ENCODE results near the gene NOTO. TPM values are rescaled to one million over a fixed set of nuclear protein-coding genes. Genes with fewer than 3 reads are reported as not detected.

Gene NOTO
- total and polyA plus RNA-seq, 2 of the 8 experiments (the other 6 are each of a cell fraction or from before 2014, with no cell fraction given): 0.33 to 0.54 TPM

DNA sequence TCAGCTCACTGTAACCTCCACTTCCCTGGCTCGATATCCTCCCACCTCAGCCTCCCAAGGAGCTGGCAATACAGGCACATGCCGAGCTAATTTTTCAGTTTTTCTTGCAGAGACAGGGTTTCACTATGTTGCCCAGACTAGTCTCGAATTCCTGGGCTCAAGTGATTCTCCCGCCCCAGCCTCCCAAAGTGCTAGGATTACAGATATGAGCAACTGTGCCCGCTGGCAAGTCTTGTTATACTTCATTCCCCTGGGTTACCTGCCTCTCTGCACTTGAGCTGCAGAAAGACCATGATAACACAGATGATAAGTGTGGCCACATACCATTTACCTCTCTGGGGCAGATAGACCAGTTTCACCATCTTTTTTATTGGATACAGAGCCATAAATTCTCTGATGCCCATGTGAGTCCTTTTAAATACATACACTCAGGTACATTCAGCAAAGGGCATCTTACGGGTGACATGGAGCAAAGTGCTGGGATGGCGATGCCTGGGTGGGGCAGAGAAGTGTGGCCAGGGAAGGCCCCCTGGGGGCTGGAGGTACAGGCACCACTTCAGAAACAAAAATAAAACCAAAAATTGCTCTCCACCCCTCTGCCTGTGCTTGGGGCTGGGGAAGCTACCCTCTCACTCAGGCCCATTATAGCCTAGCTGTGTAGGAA is 52.1 kb downstream of the NOTO start:
- H4K8ac ChIP-seq (ENCODE audit: extremely low read depth, insufficient read depth, low read length): no peak overlapping the region
- H3K79me2 ChIP-seq (ENCODE audit: control insufficient read depth in 1 of 2, insufficient read depth in 2 of 2, low read length in 2 of 2): no peaks in the 10 kb centered on the region
- H2BK5ac ChIP-seq (ENCODE audit: low read depth, low read length): no peak overlapping the region
- H3K36me3 ChIP-seq (ENCODE audit: control insufficient read depth in 2 of 4, insufficient read depth in 4 of 4, low read length in 3 of 4): peaks cover 26 to 58% (median 39%) of the 10 kb centered on the region in 4 experiments
- 0 out of 7 replicates have a peak overlapping the region, but pooled peaks of 1 of the 4 experiments have one; percentile 40 for H3K9ac ChIP-seq (replicated peaks in 1 of 4; ENCODE audit: extremely low read depth in 1 of 4, low read depth in 3 of 4, low read length in 3 of 4)
- no peak overlapping the region for H3K4me3 ChIP-seq (ENCODE audit: extremely low read depth in 1 of 4, insufficient read depth in 2 of 4, low read depth in 3 of 4, low read length in 4 of 4)
- H3K9me3 ChIP-seq (ENCODE audit: insufficient read depth in 2 of 2, low read depth in 1 of 2, low read length in 1 of 2): no peaks in the 10 kb centered on the region
- H3K23me2 ChIP-seq (ENCODE audit: low read depth, low read length): no peaks in the 10 kb centered on the region
- DNase-seq (ENCODE audit: low read depth in 1 of 2, low spot score in 2 of 2) (no peak), FAIRE-seq (no peak)
- H3K14ac ChIP-seq (ENCODE audit: insufficient read length): no peak overlapping the region
- no peak overlapping the region for H4K5ac ChIP-seq (ENCODE audit: insufficient read length, low read depth, low read length)
- CTCF ChIA-PET (ENCODE audit: partially characterized antibody): interaction anchor here (0.8 to 7.0 kb wide), 5 partner anchors 9 to 168 kb away, joined by 3 to 51 read pairs (median 5); partner anchors contain the start of genes CCT7 and PRADC1
- no peak overlapping the region for H3K56ac ChIP-seq (replicated peaks; ENCODE audit: insufficient read length, low read depth, low read length)
- H4K20me1 ChIP-seq (replicated peaks in 1 of 2; ENCODE audit: control insufficient read depth in 1 of 2, insufficient read depth in 2 of 2, low read length in 2 of 2): peaks cover 15 to 22% of the 10 kb centered on the region in 2 experiments
- H4K91ac ChIP-seq (replicated peaks; ENCODE audit: insufficient read length, low read length): no peak overlapping the region
- peaks cover 0 to 7% (median 1%) of the 10 kb centered on the region in 4 experiments; a peak in 2 of 7 replicates for H3K4me1 ChIP-seq (replicated peaks in 1 of 4; ENCODE audit: control insufficient read depth in 3 of 4, insufficient read depth in 4 of 4, low read length in 3 of 4)
- H3K18ac ChIP-seq (ENCODE audit: extremely low read depth, low read length): no peak overlapping the region
- no peak overlapping the region for H2BK15ac ChIP-seq (ENCODE audit: low read length)
- H3K27me3 ChIP-seq (replicated peaks in 1 of 4; ENCODE audit: control insufficient read depth in 3 of 4, extremely low read depth in 1 of 4, insufficient read depth in 3 of 4, low read length in 3 of 4): no peaks in the 10 kb centered on the region
- no peak overlapping the region for H3K23ac ChIP-seq (ENCODE audit: insufficient read length)
- TF ChIP-seq CBX8 (IDR thresholded peaks at IDR 0.05; ENCODE audit: borderline replicate concordance, low read depth, low read length) (no peak), KDM5A (IDR thresholded peaks at IDR 0.05; ENCODE audit: low read length) (no peak), CHD1 (IDR thresholded peaks at IDR 0.05; ENCODE audit: low read depth, low read length) (no peak), HDAC6 (IDR thresholded peaks at IDR 0.05; ENCODE audit: low read depth, low read length) (no peak), POLR2A (IDR thresholded peaks at IDR 0.05; ENCODE audit: control extremely low read depth in 1 of 2, low read depth in 2 of 2, low read length in 2 of 2) (no peak; a peak in 1 of 3 replicates), BRCA1 (IDR thresholded peaks at IDR 0.05; ENCODE audit: low read depth, low read length) (no peak), EGR1 (IDR thresholded peaks at IDR 0.05; ENCODE audit: borderline replicate concordance, low read depth, low read length) (no peak)
- no peak overlapping the region for H2AK5ac ChIP-seq (ENCODE audit: low read depth, low read length)
- H3K4ac ChIP-seq (replicated peaks; ENCODE audit: insufficient read length, low read depth, low read length): no peak overlapping the region
- no peak overlapping the region for H3K4me2 ChIP-seq (ENCODE audit: insufficient read depth in 1 of 2, low read depth in 2 of 2, low read length in 2 of 2)
- POLR2A ChIA-PET (ENCODE audit: partially characterized antibody): interaction anchor here (0.6 to 6.5 kb wide), 11 partner anchors 8 to 36 kb away, joined by 3 to 105 read pairs (median 5); partner anchors contain the start of genes CCT7, FBXO41 and PRADC1
- 88% methylated on average over 7 of the region's 7 CpGs; no CpG with 5 or more reads in 1 of the 2 experiments for WGBS, 2 experiments (ENCODE audit: extremely low coverage in 1 of 2, insufficient coverage in 1 of 2, insufficient read length in 1 of 2, insufficient replicate concordance in 2 of 2, low coverage in 1 of 2, low lambda C conversion rate in 2 of 2, missing lambda C conversion rate in 1 of 2)
- no peak overlapping the region for H2BK12ac ChIP-seq (ENCODE audit: low read depth, low read length)
- H3K79me1 ChIP-seq (ENCODE audit: low read depth, low read length): no peaks in the 10 kb centered on the region
- no peak overlapping the region for H3K27ac ChIP-seq (ENCODE audit: low read depth, low read length)
- H2AFZ ChIP-seq (ENCODE audit: low read length): no peak overlapping the region
- no peak overlapping the region for H2BK20ac ChIP-seq (ENCODE audit: low read length)
- no peak overlapping the region for H2BK120ac ChIP-seq (replicated peaks; ENCODE audit: low read depth, low read length)

All from H1 (cell line).